ENCODE measurements around the gene FOCAD.

FOCAD gene

GRCh38 chr9:20989923-20990341 is 305.9 kb downstream of the FOCAD start:
- TF ChIP-seq RARB (CRISPR knock-in tag; IDR thresholded peaks at IDR 0.05): no peak
- no peak for TF ChIP-seq ZNF565 (CRISPR knock-in tag; conservative IDR thresholded peaks at IDR 0.05; ENCODE audit: low read depth)
- ATAC-seq: no peak

GRCh38 chr9:20990867-20991266 is 306.8 kb downstream of the FOCAD start:
- no peak for ATAC-seq
- TF ChIP-seq ZNF8 (CRISPR knock-in tag; IDR thresholded peaks at IDR 0.05) (no peak), GLIS3 (CRISPR knock-in tag; IDR thresholded peaks at IDR 0.05) (no peak), SNAI2 (CRISPR knock-in tag; IDR thresholded peaks at IDR 0.05) (no peak), POU6F1 (CRISPR knock-in tag; IDR thresholded peaks at IDR 0.05; ENCODE audit: borderline replicate concordance, low read depth) (no peak), ZFP30 (CRISPR knock-in tag; IDR thresholded peaks at IDR 0.05) (no peak), TCF4 (CRISPR knock-in tag; IDR thresholded peaks at IDR 0.05; ENCODE audit: borderline replicate concordance) (no peak), RARB (CRISPR knock-in tag; IDR thresholded peaks at IDR 0.05) (no peak), PPARA (CRISPR knock-in tag; IDR thresholded peaks at IDR 0.05; ENCODE audit: borderline replicate concordance) (no peak), ESRRG (CRISPR knock-in tag; IDR thresholded peaks at IDR 0.05) (no peak), ZNF70 (CRISPR knock-in tag; IDR thresholded peaks at IDR 0.05) (no peak), TOX (CRISPR knock-in tag; IDR thresholded peaks at IDR 0.05; ENCODE audit: borderline replicate concordance) (no peak), ARNTL (CRISPR knock-in tag; IDR thresholded peaks at IDR 0.05; ENCODE audit: borderline replicate concordance, low read depth) (no peak), CSDC2 (CRISPR knock-in tag; IDR thresholded peaks at IDR 0.05) (no peak), OSR1 (CRISPR knock-in tag; IDR thresholded peaks at IDR 0.05) (no peak), ZNF565 (CRISPR knock-in tag; conservative IDR thresholded peaks at IDR 0.05; ENCODE audit: low read depth) (no peak), ZC3H10 (CRISPR knock-in tag; IDR thresholded peaks at IDR 0.05) (no peak)
- TF ChIP-seq, protein P1, sequence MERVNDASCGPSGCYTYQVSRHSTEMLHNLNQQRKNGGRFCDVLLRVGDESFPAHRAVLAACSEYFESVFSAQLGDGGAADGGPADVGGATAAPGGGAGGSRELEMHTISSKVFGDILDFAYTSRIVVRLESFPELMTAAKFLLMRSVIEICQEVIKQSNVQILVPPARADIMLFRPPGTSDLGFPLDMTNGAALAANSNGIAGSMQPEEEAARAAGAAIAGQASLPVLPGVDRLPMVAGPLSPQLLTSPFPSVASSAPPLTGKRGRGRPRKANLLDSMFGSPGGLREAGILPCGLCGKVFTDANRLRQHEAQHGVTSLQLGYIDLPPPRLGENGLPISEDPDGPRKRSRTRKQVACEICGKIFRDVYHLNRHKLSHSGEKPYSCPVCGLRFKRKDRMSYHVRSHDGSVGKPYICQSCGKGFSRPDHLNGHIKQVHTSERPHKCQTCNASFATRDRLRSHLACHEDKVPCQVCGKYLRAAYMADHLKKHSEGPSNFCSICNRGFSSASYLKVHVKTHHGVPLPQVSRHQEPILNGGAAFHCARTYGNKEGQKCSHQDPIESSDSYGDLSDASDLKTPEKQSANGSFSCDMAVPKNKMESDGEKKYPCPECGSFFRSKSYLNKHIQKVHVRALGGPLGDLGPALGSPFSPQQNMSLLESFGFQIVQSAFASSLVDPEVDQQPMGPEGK (CRISPR knock-in tag; IDR thresholded peaks at IDR 0.05; ENCODE audit: borderline replicate concordance): no peak
- TF ChIP-seq, protein P2, sequence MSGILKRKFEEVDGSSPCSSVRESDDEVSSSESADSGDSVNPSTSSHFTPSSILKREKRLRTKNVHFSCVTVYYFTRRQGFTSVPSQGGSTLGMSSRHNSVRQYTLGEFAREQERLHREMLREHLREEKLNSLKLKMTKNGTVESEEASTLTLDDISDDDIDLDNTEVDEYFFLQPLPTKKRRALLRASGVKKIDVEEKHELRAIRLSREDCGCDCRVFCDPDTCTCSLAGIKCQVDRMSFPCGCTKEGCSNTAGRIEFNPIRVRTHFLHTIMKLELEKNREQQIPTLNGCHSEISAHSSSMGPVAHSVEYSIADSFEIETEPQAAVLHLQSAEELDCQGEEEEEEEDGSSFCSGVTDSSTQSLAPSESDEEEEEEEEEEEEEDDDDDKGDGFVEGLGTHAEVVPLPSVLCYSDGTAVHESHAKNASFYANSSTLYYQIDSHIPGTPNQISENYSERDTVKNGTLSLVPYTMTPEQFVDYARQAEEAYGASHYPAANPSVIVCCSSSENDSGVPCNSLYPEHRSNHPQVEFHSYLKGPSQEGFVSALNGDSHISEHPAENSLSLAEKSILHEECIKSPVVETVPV (CRISPR knock-in tag; IDR thresholded peaks at IDR 0.05): no peak

DNA sequence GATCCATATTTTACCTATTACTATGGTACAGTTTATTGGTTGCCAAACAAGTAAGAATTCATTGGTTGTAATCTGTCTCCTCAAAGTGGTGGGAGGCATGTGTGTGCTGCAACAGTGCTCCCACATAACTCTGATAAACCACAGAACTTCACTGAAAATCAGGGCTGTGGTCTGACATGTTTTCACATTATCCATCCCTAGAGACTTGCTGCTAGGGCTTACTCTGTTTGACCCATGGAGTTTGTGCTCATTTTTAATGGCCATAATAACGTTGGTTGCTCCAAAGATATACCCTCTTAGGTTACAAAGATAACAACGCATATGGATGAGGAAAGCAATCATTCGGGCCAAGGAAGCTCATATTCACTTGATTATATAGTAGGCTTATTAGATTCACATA is 310.4 kb downstream of the FOCAD start:
- no peak for TF ChIP-seq ESRRG (CRISPR knock-in tag; IDR thresholded peaks at IDR 0.05)
- no peak for TF ChIP-seq ZFP30 (CRISPR knock-in tag; IDR thresholded peaks at IDR 0.05)
- no peak for TF ChIP-seq ZFP3 (CRISPR knock-in tag; IDR thresholded peaks at IDR 0.05)
- TF ChIP-seq PPARA (CRISPR knock-in tag; IDR thresholded peaks at IDR 0.05; ENCODE audit: borderline replicate concordance): no peak
- TF ChIP-seq, protein P1 (CRISPR knock-in tag; IDR thresholded peaks at IDR 0.05; ENCODE audit: borderline replicate concordance): no peak
- TF ChIP-seq SNAI2 (CRISPR knock-in tag; IDR thresholded peaks at IDR 0.05): no peak
- TF ChIP-seq TCF4 (CRISPR knock-in tag; IDR thresholded peaks at IDR 0.05; ENCODE audit: borderline replicate concordance): no peak
- no peak for TF ChIP-seq ISL1 (CRISPR knock-in tag; IDR thresholded peaks at IDR 0.05)
- TF ChIP-seq OSR1 (CRISPR knock-in tag; IDR thresholded peaks at IDR 0.05): no peak
- no peak for TF ChIP-seq BACH2 (CRISPR knock-in tag; IDR thresholded peaks at IDR 0.05; ENCODE audit: borderline replicate concordance)
- TF ChIP-seq, protein P2 (CRISPR knock-in tag; IDR thresholded peaks at IDR 0.05): no peak
- no peak for TF ChIP-seq ZNF70 (CRISPR knock-in tag; IDR thresholded peaks at IDR 0.05)
- no peak for TF ChIP-seq ZC3H10 (CRISPR knock-in tag; IDR thresholded peaks at IDR 0.05)
- TF ChIP-seq ARNTL (CRISPR knock-in tag; IDR thresholded peaks at IDR 0.05; ENCODE audit: borderline replicate concordance, low read depth): no peak
- TF ChIP-seq ZNF8 (CRISPR knock-in tag; IDR thresholded peaks at IDR 0.05): no peak
- ATAC-seq: no peak

All from SK-N-SH treated with all-trans-retinoic acid at 6 μM for 48 hours (cell line).